Measurements from ENCODE around the gene SLC9A7.

SLC9A7 gene

GRCh38 chrX:46610070-46610658, 148.8 kb downstream of the SLC9A7 start:
- H3K9ac ChIP-seq (ENCODE audit: low read length): no peak overlapping the region
- H3K9me2 ChIP-seq (replicated peaks; ENCODE audit: insufficient read depth, low read length): no peaks in the 10 kb centered on the region
- H3K27me3 ChIP-seq (replicated peaks; ENCODE audit: insufficient read depth, low read length): no peaks in the 10 kb centered on the region
- H3K4me2 ChIP-seq (ENCODE audit: low read depth, low read length): no peak overlapping the region
- no peak for TF ChIP-seq EZH2phosphoT487 (IDR thresholded peaks at IDR 0.05; ENCODE audit: low read length)
- no peak for TF ChIP-seq CTCF (IDR thresholded peaks at IDR 0.05; ENCODE audit: low read length)
- TF ChIP-seq EZH2 (optimal IDR thresholded peaks at IDR 0.05; ENCODE audit: low read depth, low read length): no peak
- H4K20me1 ChIP-seq (ENCODE audit: insufficient read depth, low read length): no peaks in the 10 kb centered on the region
- no peak overlapping the region for H3K4me3 ChIP-seq (ENCODE audit: low read length)
- no peaks in the 10 kb centered on the region for H3K36me3 ChIP-seq (replicated peaks; ENCODE audit: insufficient read depth, low read length)
- H3K9me3 ChIP-seq (replicated peaks; ENCODE audit: insufficient read depth, low read length): no peaks in the 10 kb centered on the region
- no peaks in the 10 kb centered on the region for H3K79me2 ChIP-seq (ENCODE audit: low read length)
- no peaks in the 10 kb centered on the region for H3K4me1 ChIP-seq (ENCODE audit: low read length)
- no peak overlapping the region for H3K27ac ChIP-seq (ENCODE audit: low read length)
- no peak for DNase-seq
- H2AFZ ChIP-seq (ENCODE audit: low read length): no peak overlapping the region
- H3F3A ChIP-seq (ENCODE audit: insufficient read depth, low read length): no peaks in the 10 kb centered on the region

GRCh38 chrX:46607916-46608315, 151.0 kb downstream of the SLC9A7 start:
- Histone ChIP-seq H3K27me3 (replicated peaks; ENCODE audit: insufficient read depth, low read length) (no peaks in the 10 kb centered on the region), H3K27ac (ENCODE audit: low read length) (no peak overlapping the region), H3K9ac (ENCODE audit: low read length) (no peak overlapping the region), H3K9me3 (replicated peaks; ENCODE audit: insufficient read depth, low read length) (no peaks in the 10 kb centered on the region), H2AFZ (ENCODE audit: low read length) (no peak overlapping the region), H3K4me3 (ENCODE audit: low read length) (no peak overlapping the region), H3K4me1 (ENCODE audit: low read length) (no peaks in the 10 kb centered on the region), H3K9me2 (replicated peaks; ENCODE audit: insufficient read depth, low read length) (no peaks in the 10 kb centered on the region), H3F3A (ENCODE audit: insufficient read depth, low read length) (no peaks in the 10 kb centered on the region), H3K4me2 (ENCODE audit: low read depth, low read length) (no peak overlapping the region), H3K79me2 (ENCODE audit: low read length) (no peaks in the 10 kb centered on the region), H3K36me3 (replicated peaks; ENCODE audit: insufficient read depth, low read length) (no peaks in the 10 kb centered on the region), H4K20me1 (ENCODE audit: insufficient read depth, low read length) (no peaks in the 10 kb centered on the region)
- no peak for TF ChIP-seq CTCF (IDR thresholded peaks at IDR 0.05; ENCODE audit: low read length)
- TF ChIP-seq EZH2phosphoT487 (IDR thresholded peaks at IDR 0.05; ENCODE audit: low read length): no peak
- TF ChIP-seq EZH2 (optimal IDR thresholded peaks at IDR 0.05; ENCODE audit: low read depth, low read length): no peak
- DNase-seq: no peak

GRCh38 chrX:46602468-46603102, 156.3 kb downstream of the SLC9A7 start:
- H3K9ac ChIP-seq (ENCODE audit: low read length): no peak overlapping the region
- H3F3A ChIP-seq (ENCODE audit: insufficient read depth, low read length): no peaks in the 10 kb centered on the region
- no peaks in the 10 kb centered on the region for H3K36me3 ChIP-seq (replicated peaks; ENCODE audit: insufficient read depth, low read length)
- H2AFZ ChIP-seq (ENCODE audit: low read length): no peak overlapping the region
- no peaks in the 10 kb centered on the region for H3K4me1 ChIP-seq (ENCODE audit: low read length)
- no peak overlapping the region for H3K27ac ChIP-seq (ENCODE audit: low read length)
- H3K27me3 ChIP-seq (replicated peaks; ENCODE audit: insufficient read depth, low read length): no peaks in the 10 kb centered on the region
- no peak overlapping the region for H3K4me3 ChIP-seq (ENCODE audit: low read length)
- H4K20me1 ChIP-seq (ENCODE audit: insufficient read depth, low read length): no peaks in the 10 kb centered on the region
- H3K9me2 ChIP-seq (replicated peaks; ENCODE audit: insufficient read depth, low read length): no peaks in the 10 kb centered on the region
- DNase-seq: no peak
- TF ChIP-seq CTCF (IDR thresholded peaks at IDR 0.05; ENCODE audit: low read length): no peak
- H3K4me2 ChIP-seq (ENCODE audit: low read depth, low read length): no peak overlapping the region
- H3K79me2 ChIP-seq (ENCODE audit: low read length): no peaks in the 10 kb centered on the region
- no peaks in the 10 kb centered on the region for H3K9me3 ChIP-seq (replicated peaks; ENCODE audit: insufficient read depth, low read length)

Data from MM.1S (cell line).